ELF-1 (cell line): ENCODE results near the gene PSMC3IP.

Experiments
- DNase-seq: peaks from one replicate; pipeline ENCODE4 v3.0.0-alpha.2; 2016; ENCODE audit warnings: low read depth, low spot score

PSMC3IP gene

DNA sequence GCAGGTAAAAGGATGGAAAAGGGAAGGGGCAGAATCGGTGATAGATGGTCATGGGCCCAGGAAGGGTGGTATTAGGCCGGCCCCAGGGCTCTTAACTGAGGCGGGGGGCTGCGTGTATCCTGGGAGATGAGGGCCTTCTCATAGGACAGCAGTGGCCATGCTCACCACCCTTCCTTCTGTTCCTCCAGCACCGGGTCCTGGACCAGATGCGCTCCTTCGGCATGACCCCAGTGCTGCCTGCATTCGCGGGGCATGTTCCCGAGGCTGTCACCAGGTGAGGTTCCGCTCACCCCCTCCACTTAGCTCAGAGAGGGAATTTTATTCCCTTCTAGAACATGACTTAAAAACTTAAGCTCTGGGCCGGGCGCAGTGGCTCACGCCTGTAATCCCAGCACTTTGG lies 39.0 kb downstream of the PSMC3IP start:
- no peak for DNase-seq

- DNase-seq, result no peak
Measured at GRCh38 chr17:42537826-42538451, 39.6 kb downstream of the PSMC3IP start.

- DNase-seq, result no peak
Measured at GRCh38 chr17:42537156-42537805, 40.2 kb downstream of the PSMC3IP start.

GRCh38 chr17:42536372-42537155 lies 41.0 kb downstream of the PSMC3IP start:
- DNase-seq, result peak; percentile 85

DNA sequence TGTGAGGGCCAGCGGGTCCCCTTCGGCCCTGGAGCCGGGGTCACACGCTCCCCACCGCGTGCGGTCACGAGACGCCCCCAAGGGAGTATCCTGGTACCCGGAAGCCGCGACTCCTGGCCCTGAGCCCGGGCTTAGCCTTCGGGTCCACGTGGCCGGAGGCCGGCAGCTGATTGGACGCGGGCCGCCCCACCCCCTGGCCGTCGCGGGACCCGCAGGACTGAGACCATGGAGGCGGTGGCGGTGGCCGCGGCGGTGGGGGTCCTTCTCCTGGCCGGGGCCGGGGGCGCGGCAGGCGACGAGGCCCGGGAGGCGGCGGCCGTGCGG lies 41.5 kb downstream of the PSMC3IP start, which contains the start of gene NAGLU:
NAGLU (plus strand) TSS at position 194 of the 324 bp plus-strand sequence; CDS start at position 226, 32 bp downstream.
- DNase-seq, result peak; percentile 85

GRCh38 chr17:42535155-42536047 lies 42.1 kb downstream of the PSMC3IP start:
- DNase-seq, result no peak

- peak; percentile 90 for DNase-seq
Measured at GRCh38 chr17:42531455-42532354, 45.8 kb downstream of the PSMC3IP start.

DNA sequence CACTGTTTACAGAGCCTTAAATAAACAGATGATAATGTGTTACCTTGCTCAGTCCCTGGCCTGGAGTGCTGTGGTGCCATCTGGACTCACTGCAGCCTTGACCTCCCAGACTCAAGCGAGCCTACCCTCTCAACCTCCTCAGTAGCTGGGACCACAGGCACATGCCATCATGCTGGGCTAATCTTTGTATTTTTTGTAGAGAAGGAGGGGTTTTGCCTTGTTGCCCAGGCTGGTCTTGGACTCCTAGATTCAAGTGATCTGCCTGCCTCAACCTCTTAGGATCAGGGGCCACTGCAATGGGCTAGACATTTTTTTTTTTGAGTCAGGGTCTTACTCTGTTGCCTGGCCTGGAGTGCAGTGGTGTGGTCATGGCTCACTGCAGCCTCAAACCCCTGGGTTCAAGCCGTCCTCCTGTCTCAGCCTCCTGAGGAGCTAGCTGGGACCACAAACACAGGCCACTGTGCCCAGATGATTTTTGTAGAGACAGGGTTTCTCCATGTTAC lies 46.5 kb downstream of the PSMC3IP start:
- no peak for DNase-seq

DNA sequence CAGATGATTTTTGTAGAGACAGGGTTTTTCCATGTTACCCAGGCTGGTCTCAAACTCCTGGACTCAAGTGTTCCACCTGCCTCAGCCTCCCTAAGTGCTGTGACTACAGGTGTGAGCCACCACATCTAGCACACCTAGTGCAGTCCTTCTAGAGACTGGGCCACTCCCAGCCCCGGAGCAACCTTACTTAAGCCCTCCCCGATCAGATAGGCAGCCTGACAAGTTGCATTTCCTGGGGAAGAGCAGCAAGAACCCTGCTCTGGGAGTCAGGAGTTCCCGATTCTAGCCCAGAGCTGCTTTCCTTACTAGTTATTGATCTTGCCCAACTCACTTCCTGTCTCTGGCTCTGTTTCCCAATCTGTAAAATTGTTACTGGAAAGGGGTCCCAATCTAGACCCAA lies 48.5 kb downstream of the PSMC3IP start:
- no peak for DNase-seq

DNA sequence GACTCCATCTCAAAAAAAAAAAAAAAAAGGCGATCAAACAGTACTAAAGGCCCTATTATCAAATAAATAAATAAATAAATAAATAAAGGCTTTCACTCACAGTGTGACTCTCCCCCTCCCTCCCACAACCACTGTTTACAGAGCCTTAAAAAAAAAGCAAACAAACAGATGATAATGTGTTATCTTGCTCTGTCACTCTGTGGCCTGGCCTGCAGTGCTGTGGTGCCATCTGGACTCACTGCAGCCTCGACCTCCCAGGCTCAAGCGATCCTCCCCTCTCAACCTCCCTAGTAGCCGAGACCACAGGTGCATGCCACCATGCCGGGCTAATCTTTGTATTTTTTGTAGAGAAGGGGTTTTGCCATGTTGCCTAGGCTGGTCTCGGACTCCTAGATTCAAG lies 49.6 kb downstream of the PSMC3IP start:
- no peak for DNase-seq

GRCh38 chr17:42526031-42526444 lies 51.5 kb downstream of the PSMC3IP start:
- no peak for DNase-seq

DNA sequence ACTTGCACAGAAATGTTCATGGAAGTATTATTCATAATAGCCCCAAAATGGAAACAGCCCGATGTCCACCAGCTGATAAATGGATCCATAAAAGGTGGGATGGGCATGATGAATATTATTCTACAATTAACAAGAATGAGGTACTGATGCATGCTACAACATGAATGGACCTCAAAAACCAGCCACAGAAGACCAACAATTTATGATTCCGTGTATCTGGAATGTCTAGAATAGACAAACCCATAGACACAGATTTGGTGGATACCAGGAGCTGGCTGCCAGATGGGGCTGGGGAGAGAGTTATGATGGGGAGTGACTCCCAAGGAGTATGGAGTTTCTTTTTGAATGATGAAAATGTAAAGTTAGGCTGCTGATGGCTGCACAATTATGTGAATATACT lies 52.3 kb downstream of the PSMC3IP start:
- no peak for DNase-seq

GRCh38 chr17:42522798-42523278 lies 54.7 kb downstream of the PSMC3IP start:
- DNase-seq, result no peak
